Activated T-helper 17 cell treated with anti-CD3 and anti-CD28 coated beads, Interleukin-2, amount 50 U/mL, for 72 hours (primary cell): ENCODE measurements around the gene VCAN. TPM values are rescaled to one million over a fixed set of nuclear protein-coding genes. Genes with fewer than 3 reads are reported as not detected.

Experiments used
- ATAC-seq: fragments of 150-1000 bp; cut with Tn5 transposase; replicated peaks from 2 replicates; pipeline ENCODE4 v1.10.0; 2021; ENCODE audit warnings: mild to moderate bottlenecking, moderate library complexity
- H3K27ac Mint-ChIP-seq: one replicate; pipeline ENCODE4 v1.8.0; 2022; ENCODE audit warnings: mixed read lengths
- H3K27me3 Mint-ChIP-seq: one replicate; pipeline ENCODE4 v1.8.0; 2022; ENCODE audit warnings: mixed read lengths
- H3K36me3 Mint-ChIP-seq: one replicate; pipeline ENCODE4 v1.8.0; 2022; ENCODE audit warnings: low read depth, mild to moderate bottlenecking, mixed read lengths
- H3K4me1 Mint-ChIP-seq: one replicate; pipeline ENCODE4 v1.8.0; 2022; ENCODE audit warnings: mixed read lengths
- H3K4me3 Mint-ChIP-seq: one replicate; pipeline ENCODE4 v1.8.0; 2022; ENCODE audit warnings: mild to moderate bottlenecking, mixed read lengths
- H3K9me3 Mint-ChIP-seq: one replicate; pipeline ENCODE4 v1.8.0; 2022; ENCODE audit warnings: mixed read lengths
- total RNA-seq, 2 donors: library from RNA; stranded (reverse); gene quantifications; one replicate each; pipeline ENCODE4 v1.2.3, GENCODE V29; 2022

The VCAN gene
- total RNA-seq, 2 donors from 2014 or later = 0.13 TPM; not detected in 1

GRCh38 chr5:83524345-83524744 lies 52.8 kb downstream of the VCAN start:
- Mint-ChIP-seq H3K4me3 (no peak overlapping the region), H3K4me1 (no peaks in the 10 kb centered on the region), H3K27me3 (peaks cover 16% of the 10 kb centered on the region), H3K27ac (no peak overlapping the region), H3K9me3 (no peaks in the 10 kb centered on the region), H3K36me3 (no peaks in the 10 kb centered on the region)
- ATAC-seq = no peak

DNA sequence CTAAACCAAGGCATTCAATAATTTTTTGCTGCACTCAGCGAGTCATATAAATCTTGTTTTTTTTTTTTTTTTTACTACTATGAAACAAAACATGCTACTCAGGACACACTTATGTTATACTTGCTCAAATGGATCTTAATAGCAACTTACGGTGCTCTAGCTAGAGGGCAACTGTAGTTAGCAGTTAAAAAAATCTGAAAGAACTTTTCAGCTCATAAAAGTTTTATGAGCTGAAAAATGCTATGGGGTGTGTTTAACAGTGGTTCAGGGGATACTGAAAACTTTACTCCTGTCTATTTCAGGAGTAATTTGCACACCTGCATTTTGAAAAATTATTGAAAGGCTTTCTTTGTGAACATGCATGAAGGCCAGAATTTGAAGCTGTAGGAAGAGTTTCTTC lies 53.4 kb downstream of the VCAN start:
- Mint-ChIP-seq H3K4me3 (no peak overlapping the region), H3K27ac (no peak overlapping the region), H3K9me3 (no peaks in the 10 kb centered on the region), H3K4me1 (no peaks in the 10 kb centered on the region), H3K36me3 (no peaks in the 10 kb centered on the region), H3K27me3 (peaks cover 10% of the 10 kb centered on the region)
- ATAC-seq = no peak

GRCh38 chr5:83526289-83526688 lies 54.7 kb downstream of the VCAN start:
- no peak overlapping the region for H3K27ac Mint-ChIP-seq

DNA sequence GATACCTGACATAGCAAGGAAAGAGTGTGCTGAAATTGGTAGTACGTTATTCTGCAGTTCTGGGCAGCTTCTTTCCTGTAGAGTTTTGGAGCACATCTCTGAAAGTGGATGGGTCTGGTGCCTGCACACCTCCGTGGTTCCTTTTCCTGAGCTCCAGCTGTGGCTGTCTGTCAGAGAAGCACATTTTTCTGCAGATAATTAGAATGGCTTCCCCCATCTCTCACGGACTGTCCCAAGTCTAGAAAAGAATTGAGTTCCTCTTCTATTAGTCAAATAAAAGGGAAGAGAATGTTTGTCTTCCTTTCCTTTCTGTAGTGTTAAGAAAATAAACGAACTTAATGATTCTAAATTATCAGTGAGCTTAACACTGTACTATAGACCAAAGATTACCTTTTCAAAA lies 55.7 kb downstream of the VCAN start:
- Mint-ChIP-seq H3K27ac (no peak overlapping the region), H3K4me1 (no peaks in the 10 kb centered on the region), H3K4me3 (no peak overlapping the region), H3K36me3 (no peaks in the 10 kb centered on the region), H3K9me3 (no peaks in the 10 kb centered on the region), H3K27me3 (peaks cover 17% of the 10 kb centered on the region)
- ATAC-seq = no peak

More at GRCh38 chr5:83526289-83526688, 54.7 kb downstream of the VCAN start:
- peaks cover 13% of the 10 kb centered on the region for H3K27me3 Mint-ChIP-seq
- ATAC-seq = no peak
- no peak overlapping the region for H3K4me3 Mint-ChIP-seq
- no peaks in the 10 kb centered on the region for H3K4me1 Mint-ChIP-seq
- no peaks in the 10 kb centered on the region for H3K36me3 Mint-ChIP-seq
- no peaks in the 10 kb centered on the region for H3K9me3 Mint-ChIP-seq

DNA sequence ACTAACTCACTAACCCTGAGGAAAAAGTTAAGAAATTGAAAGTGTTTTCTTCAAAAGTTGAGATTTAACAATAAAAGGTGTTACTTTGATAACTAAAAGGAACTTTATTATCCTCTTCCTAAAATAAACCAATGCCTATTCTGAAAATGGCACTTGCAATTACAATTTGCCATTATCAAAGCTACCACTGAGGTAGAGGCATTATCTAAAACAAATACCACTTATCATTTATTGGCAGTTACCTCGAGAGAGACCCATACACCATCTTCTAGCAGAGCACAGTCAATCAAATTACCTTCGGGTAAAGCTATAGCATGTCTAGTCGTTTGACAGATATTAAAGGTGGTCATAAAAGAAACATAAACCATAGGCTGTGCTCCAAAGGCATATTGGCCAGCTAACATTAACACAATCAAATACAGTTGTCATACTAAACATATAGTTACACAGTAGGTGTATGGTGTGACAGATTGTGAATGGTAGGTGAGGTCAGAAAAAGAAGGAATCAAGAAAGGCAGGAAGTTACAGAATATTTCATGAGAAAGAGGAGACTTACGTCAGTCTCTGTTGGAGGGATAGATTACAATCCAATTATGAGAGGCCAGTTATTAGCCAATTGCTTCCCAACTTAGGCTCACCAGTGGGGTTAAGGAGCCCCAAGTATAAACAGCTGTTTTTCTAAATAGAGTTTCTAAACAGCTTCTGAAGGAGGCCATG lies 56.3 kb downstream of the VCAN start:
- H3K9me3 Mint-ChIP-seq = no peaks in the 10 kb centered on the region
- no peak for ATAC-seq
- peaks cover 17% of the 10 kb centered on the region for H3K27me3 Mint-ChIP-seq
- H3K36me3 Mint-ChIP-seq = no peaks in the 10 kb centered on the region
- no peaks in the 10 kb centered on the region for H3K4me1 Mint-ChIP-seq
- no peak overlapping the region for H3K27ac Mint-ChIP-seq
- no peak overlapping the region for H3K4me3 Mint-ChIP-seq

DNA sequence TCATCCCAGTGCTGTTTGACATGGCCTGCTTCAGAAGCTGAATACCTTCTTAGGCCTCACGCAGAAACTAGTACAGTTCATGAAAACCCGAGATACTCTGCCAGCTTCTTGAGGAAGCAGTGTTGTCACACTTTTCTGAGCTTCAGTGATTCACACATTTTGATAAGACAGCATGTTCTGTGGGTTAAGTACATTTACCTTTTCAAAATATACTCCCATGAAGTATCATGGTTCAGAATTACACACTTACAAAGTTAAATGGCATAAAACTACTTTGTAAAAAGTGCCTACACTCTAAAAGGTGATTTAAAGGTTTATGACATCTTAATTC lies 56.9 kb downstream of the VCAN start:
- no peak for ATAC-seq
- no peaks in the 10 kb centered on the region for H3K4me1 Mint-ChIP-seq
- H3K36me3 Mint-ChIP-seq = no peaks in the 10 kb centered on the region
- H3K4me3 Mint-ChIP-seq = no peak overlapping the region
- H3K9me3 Mint-ChIP-seq = no peaks in the 10 kb centered on the region
- H3K27me3 Mint-ChIP-seq = peaks cover 20% of the 10 kb centered on the region
- no peak overlapping the region for H3K27ac Mint-ChIP-seq

- peaks cover 20% of the 10 kb centered on the region for H3K27me3 Mint-ChIP-seq
- no peak for ATAC-seq
- no peak overlapping the region for H3K4me3 Mint-ChIP-seq
- H3K27ac Mint-ChIP-seq = no peak overlapping the region
- no peaks in the 10 kb centered on the region for H3K4me1 Mint-ChIP-seq
- no peaks in the 10 kb centered on the region for H3K36me3 Mint-ChIP-seq
- no peaks in the 10 kb centered on the region for H3K9me3 Mint-ChIP-seq
Observed at GRCh38 chr5:83530193-83530592, 58.6 kb downstream of the VCAN start.

GRCh38 chr5:83531661-83532060 lies 60.1 kb downstream of the VCAN start:
- no peak for ATAC-seq
- no peaks in the 10 kb centered on the region for H3K9me3 Mint-ChIP-seq
- H3K36me3 Mint-ChIP-seq = no peaks in the 10 kb centered on the region
- H3K4me1 Mint-ChIP-seq = no peaks in the 10 kb centered on the region
- H3K27ac Mint-ChIP-seq = no peak overlapping the region
- no peak overlapping the region for H3K4me3 Mint-ChIP-seq
- peaks cover 26% of the 10 kb centered on the region for H3K27me3 Mint-ChIP-seq

- H3K27me3 Mint-ChIP-seq = peaks cover 12% of the 10 kb centered on the region
- peak; percentile 29 for ATAC-seq
Observed at GRCh38 chr5:83538786-83539462, 67.4 kb downstream of the VCAN start.

DNA sequence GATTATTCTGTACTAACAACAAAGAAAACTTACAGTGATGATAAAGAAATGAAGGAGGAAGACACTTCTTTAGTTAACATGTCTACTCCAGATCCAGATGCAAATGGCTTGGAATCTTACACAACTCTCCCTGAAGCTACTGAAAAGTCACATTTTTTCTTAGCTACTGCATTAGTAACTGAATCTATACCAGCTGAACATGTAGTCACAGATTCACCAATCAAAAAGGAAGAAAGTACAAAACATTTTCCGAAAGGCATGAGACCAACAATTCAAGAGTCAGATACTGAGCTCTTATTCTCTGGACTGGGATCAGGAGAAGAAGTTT lies 67.9 kb downstream of the VCAN start:
- peak overlapping the region; percentile 11 for H3K4me3 Mint-ChIP-seq
- H3K27ac Mint-ChIP-seq = no peak overlapping the region

More at GRCh38 chr5:83538786-83539462, 67.4 kb downstream of the VCAN start:
- no peaks in the 10 kb centered on the region for H3K36me3 Mint-ChIP-seq
- H3K4me3 Mint-ChIP-seq = peak overlapping the region; percentile 11
- no peak overlapping the region for H3K27ac Mint-ChIP-seq
- H3K4me1 Mint-ChIP-seq = peaks cover 7% of the 10 kb centered on the region
- H3K9me3 Mint-ChIP-seq = no peaks in the 10 kb centered on the region

GRCh38 chr5:83540105-83540504 lies 68.6 kb downstream of the VCAN start:
- Mint-ChIP-seq H3K36me3 (no peaks in the 10 kb centered on the region), H3K27ac (no peak overlapping the region), H3K27me3 (peaks cover 12% of the 10 kb centered on the region), H3K9me3 (no peaks in the 10 kb centered on the region), H3K4me3 (no peak overlapping the region), H3K4me1 (peaks cover 7% of the 10 kb centered on the region)
- no peak for ATAC-seq

More for the DNA sequence above, 67.9 kb downstream of the VCAN start:
- H3K9me3 Mint-ChIP-seq = no peaks in the 10 kb centered on the region
- H3K4me1 Mint-ChIP-seq = peaks cover 7% of the 10 kb centered on the region
- H3K27me3 Mint-ChIP-seq = peaks cover 12% of the 10 kb centered on the region
- no peak for ATAC-seq
- H3K36me3 Mint-ChIP-seq = no peaks in the 10 kb centered on the region

DNA sequence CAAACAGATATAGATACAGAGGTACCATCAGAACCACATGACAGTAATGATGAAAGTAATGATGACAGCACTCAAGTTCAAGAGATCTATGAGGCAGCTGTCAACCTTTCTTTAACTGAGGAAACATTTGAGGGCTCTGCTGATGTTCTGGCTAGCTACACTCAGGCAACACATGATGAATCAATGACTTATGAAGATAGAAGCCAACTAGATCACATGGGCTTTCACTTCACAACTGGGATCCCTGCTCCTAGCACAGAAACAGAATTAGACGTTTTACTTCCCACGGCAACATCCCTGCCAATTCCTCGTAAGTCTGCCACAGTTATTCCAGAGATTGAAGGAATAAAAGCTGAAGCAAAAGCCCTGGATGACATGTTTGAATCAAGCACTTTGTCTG lies 69.2 kb downstream of the VCAN start:
- H3K27me3 Mint-ChIP-seq = peaks cover 12% of the 10 kb centered on the region
- peaks cover 7% of the 10 kb centered on the region for H3K4me1 Mint-ChIP-seq
- no peak overlapping the region for H3K27ac Mint-ChIP-seq
- no peaks in the 10 kb centered on the region for H3K36me3 Mint-ChIP-seq
- H3K4me3 Mint-ChIP-seq = no peak overlapping the region
- no peak for ATAC-seq
- no peaks in the 10 kb centered on the region for H3K9me3 Mint-ChIP-seq

GRCh38 chr5:83542839-83543238 lies 71.3 kb downstream of the VCAN start:
- peaks cover 7% of the 10 kb centered on the region for H3K4me1 Mint-ChIP-seq
- H3K4me3 Mint-ChIP-seq = no peak overlapping the region
- H3K27me3 Mint-ChIP-seq = peaks cover 3% of the 10 kb centered on the region
- H3K27ac Mint-ChIP-seq = no peak overlapping the region
- no peaks in the 10 kb centered on the region for H3K36me3 Mint-ChIP-seq
- no peaks in the 10 kb centered on the region for H3K9me3 Mint-ChIP-seq
- no peak for ATAC-seq

DNA sequence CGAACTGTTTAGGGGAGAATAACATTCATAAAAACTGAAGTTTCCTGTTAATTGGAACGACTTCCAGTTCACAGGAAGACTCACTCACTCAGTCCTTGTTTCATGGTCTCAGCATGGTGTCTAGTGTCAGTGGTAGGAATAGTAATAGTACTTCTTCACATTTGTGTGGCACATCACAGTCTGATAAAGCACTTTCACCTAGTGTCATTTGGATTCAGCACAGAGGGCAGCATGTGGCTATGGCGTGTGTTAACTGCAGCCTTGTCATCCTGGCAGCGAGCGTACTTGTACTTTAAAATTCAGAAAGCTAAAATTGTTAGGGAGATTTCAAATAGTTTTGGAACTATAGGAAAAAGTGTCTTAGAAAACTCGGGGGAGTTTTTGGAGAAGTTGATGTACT lies 72.4 kb downstream of the VCAN start:
- H3K27ac Mint-ChIP-seq = no peak overlapping the region
- H3K4me1 Mint-ChIP-seq = peaks cover 7% of the 10 kb centered on the region
- H3K4me3 Mint-ChIP-seq = no peak overlapping the region
- no peaks in the 10 kb centered on the region for H3K36me3 Mint-ChIP-seq
- no peaks in the 10 kb centered on the region for H3K27me3 Mint-ChIP-seq
- H3K9me3 Mint-ChIP-seq = no peaks in the 10 kb centered on the region
- ATAC-seq = no peak

DNA sequence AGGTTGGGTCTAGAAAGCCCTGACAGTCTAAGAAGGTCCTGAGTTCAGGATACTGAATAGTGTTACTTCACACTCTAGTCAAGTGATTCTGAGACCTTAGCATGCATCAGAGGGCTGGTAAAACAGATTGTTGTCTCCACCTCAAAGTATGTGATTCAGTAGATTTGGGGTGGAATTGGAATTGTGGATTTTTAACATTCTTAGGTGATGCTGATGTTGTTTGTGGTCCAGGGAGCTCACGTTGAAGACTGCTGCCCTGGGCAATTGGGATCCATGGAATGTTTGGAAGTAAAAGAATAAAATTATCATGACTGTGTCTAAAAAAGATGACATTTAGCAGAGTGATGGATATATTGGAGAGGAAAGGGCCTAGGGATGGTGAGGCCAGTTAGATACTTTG lies 75.6 kb downstream of the VCAN start:
- H3K9me3 Mint-ChIP-seq = no peaks in the 10 kb centered on the region
- no peak overlapping the region for H3K27ac Mint-ChIP-seq
- no peak overlapping the region for H3K4me3 Mint-ChIP-seq
- ATAC-seq = no peak
- no peaks in the 10 kb centered on the region for H3K4me1 Mint-ChIP-seq
- no peaks in the 10 kb centered on the region for H3K36me3 Mint-ChIP-seq
- no peaks in the 10 kb centered on the region for H3K27me3 Mint-ChIP-seq
